Kidney epithelial cell (primary cell): Measurements from ENCODE around the gene SRGAP3. TPM values are rescaled to one million over a fixed set of nuclear protein-coding genes. Genes with fewer than 3 reads are reported as not detected.

ENCODE experiments used
- DNase-seq: peaks from one replicate; pipeline ENCODE4 v3.0.0-alpha.2; 2010; ENCODE audit warnings: low read depth
- H3K27me3 ChIP-seq: 2 replicates; pipeline ENCODE4 v1.6.0; 2011; ENCODE audit warnings: low read length; ENCODE audit not compliant: control insufficient read depth, insufficient read depth
- H3K36me3 ChIP-seq: 2 replicates; pipeline ENCODE4 v1.5.1; 2011; ENCODE audit warnings: low read length; ENCODE audit not compliant: control insufficient read depth, insufficient read depth
- H3K4me3 ChIP-seq: 2 replicates; pipeline ENCODE4 v1.5.1; 2011; ENCODE audit warnings: low read depth, mild to moderate bottlenecking, control low read depth, low read length
- CTCF ChIP-seq: IDR thresholded peaks from 2 replicates; pipeline ENCODE4 v1.5.1; 2011; ENCODE audit warnings: mild to moderate bottlenecking, moderate library complexity, low read length, control low read depth, inconsistent platforms; ENCODE audit not compliant: insufficient read depth, poor library complexity, severe bottlenecking
- total RNA-seq: library from RNA; depleted of rRNA; stranded (reverse); fragments of >200 nt; gene quantifications from 2 replicates; pipeline ENCODE4 v1.2.3, GENCODE V29; 2015

SRGAP3 gene
- total RNA-seq, 1 donor from 2014 or later, result 4.9 TPM

DNA sequence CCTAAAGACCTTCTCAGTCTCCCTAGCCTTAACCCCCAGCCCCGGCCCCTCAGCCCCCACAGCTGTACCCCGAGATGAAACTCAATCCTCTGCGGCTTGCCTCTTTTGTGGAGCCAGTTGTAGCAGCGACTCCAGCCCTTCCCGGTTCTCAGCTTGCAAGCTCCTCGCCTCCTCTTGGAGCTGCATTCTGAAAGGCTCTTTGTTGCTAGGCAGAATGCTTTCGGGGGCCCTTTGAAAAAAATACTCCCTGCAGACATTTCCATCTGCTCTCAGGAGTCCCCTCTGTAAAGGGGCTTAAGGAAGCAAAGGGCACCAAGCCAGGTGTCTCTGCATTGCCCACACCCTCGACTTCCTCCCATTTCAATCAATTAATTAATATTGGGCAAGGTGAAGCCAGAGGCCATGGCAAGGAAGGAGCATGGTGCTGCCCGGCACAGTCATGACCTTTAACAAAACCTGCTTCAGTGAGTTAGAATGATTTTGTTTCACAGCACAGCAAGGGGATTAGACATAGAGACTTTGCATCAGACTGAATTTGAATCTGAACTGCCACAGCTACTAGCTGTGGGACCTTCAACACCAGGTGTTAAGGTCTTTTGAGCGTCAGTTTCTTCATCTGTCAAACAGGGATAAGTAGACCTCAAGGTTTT lies 65.5 kb downstream of the SRGAP3 start:
- no peak for TF ChIP-seq CTCF
- Histone ChIP-seq H3K27me3 (peaks cover 2% of the 10 kb centered on the region), H3K36me3 (no peaks in the 10 kb centered on the region), H3K4me3 (no peak overlapping the region)
- no peak for DNase-seq

DNA sequence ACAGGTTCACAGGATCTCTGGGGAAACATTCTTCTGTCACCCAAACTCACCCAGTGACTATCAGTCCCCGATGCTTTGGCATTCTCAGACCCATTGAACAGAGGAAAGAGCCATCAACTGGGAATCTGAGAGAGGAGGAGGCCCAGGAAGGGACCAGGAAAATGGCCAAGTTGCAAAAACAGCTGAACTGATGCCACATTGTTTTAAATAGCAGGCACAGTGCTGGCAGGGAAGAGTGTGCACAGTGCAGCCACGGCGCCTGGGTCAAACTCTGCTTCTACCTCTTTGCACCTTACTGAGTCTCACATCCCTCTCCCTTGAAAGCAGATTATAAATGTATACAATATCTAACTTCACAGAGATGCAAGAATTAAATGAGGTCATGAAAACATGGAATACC lies 66.4 kb downstream of the SRGAP3 start:
- TF ChIP-seq CTCF, result no peak
- no peaks in the 10 kb centered on the region for H3K36me3 ChIP-seq
- DNase-seq, result no peak

DNA sequence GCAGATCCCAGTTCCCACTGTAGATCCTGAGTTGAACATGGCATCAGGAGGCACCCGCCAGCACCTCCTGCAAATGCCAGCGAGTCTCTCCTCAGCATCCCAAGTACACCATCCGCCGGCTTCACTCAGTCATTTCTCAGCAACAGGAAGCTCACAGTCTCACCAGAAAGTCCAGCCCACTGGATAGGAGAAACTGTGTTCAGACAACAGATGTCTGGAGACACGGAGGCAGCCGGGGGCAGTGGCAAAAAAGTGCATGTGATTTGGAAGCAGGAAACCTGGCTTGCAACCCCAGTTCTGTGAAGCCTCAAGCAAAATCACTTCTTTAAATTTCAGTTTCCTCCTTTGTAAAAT lies 68.7 kb downstream of the SRGAP3 start:
- no peaks in the 10 kb centered on the region for H3K27me3 ChIP-seq
- H3K36me3 ChIP-seq, result no peaks in the 10 kb centered on the region
- TF ChIP-seq CTCF, result no peak

More for the DNA sequence above, 66.4 kb downstream of the SRGAP3 start:
- H3K27me3 ChIP-seq, result peaks cover 2% of the 10 kb centered on the region
- no peak overlapping the region for H3K4me3 ChIP-seq

DNA sequence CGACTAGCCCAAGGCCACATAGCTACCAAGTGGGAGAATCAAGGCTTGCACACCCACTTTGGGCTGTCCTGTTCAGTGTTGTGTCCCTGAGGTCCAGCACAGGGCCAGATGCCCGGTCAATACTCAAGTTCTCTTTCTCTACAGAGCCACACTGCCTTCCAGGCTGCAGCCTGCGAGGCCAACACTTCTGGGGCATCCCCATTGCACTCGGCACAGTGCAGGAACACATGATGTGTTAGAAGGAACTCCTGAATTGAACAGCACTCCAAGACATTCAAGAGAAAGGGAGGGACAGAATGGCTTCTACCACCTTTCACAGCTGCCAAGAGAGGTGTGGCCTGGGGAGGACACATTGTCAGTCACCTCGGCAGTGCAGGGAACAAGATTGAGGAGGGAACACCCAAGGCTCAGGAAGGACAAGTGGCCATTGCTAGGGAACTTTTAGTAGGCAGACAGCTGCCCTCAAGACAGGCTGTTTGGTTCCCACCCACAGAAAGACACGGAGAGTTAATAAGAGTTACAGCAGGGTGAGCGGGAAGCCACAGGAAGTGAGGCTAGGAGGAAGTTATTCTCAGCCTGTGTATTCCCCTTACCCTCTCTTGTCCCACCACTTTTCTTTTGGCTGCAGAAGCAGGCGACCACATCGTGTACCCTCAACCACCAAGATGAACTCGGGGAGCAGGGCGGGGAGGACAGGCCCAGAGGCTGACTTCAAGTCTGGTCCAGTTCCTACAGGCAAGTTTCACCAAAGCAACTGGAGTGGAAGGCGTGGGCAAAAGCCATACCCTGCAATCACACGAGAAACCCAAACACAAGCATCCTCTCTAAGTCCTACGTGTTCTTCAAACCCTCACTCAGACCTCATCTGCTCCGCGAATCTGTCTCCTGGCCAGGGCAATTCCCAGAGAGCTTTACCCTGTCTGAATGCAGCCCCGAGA lies 69.4 kb downstream of the SRGAP3 start:
- no peaks in the 10 kb centered on the region for H3K27me3 ChIP-seq
- TF ChIP-seq CTCF, result no peak
- no peak overlapping the region for H3K4me3 ChIP-seq
- H3K36me3 ChIP-seq, result no peaks in the 10 kb centered on the region
- no peak for DNase-seq

More for the DNA sequence above, 68.7 kb downstream of the SRGAP3 start:
- DNase-seq, result no peak
- no peak overlapping the region for H3K4me3 ChIP-seq

GRCh38 chr3:9178697-9179096 lies 70.7 kb downstream of the SRGAP3 start:
- no peak for DNase-seq
- TF ChIP-seq CTCF, result no peak
- no peaks in the 10 kb centered on the region for H3K36me3 ChIP-seq

More at GRCh38 chr3:9178697-9179096, 70.7 kb downstream of the SRGAP3 start:
- H3K4me3 ChIP-seq, result no peak overlapping the region
- no peaks in the 10 kb centered on the region for H3K27me3 ChIP-seq
